ENCODE results near the gene CALR. TPM values are rescaled to one million over a fixed set of nuclear protein-coding genes. Genes with fewer than 3 reads are reported as not detected.

Gene CALR
- total and polyA plus RNA-seq, 2 donors (not counting 1 experiment from before 2014, with no cell fraction given): 1,447 to 2,757 TPM

DNA sequence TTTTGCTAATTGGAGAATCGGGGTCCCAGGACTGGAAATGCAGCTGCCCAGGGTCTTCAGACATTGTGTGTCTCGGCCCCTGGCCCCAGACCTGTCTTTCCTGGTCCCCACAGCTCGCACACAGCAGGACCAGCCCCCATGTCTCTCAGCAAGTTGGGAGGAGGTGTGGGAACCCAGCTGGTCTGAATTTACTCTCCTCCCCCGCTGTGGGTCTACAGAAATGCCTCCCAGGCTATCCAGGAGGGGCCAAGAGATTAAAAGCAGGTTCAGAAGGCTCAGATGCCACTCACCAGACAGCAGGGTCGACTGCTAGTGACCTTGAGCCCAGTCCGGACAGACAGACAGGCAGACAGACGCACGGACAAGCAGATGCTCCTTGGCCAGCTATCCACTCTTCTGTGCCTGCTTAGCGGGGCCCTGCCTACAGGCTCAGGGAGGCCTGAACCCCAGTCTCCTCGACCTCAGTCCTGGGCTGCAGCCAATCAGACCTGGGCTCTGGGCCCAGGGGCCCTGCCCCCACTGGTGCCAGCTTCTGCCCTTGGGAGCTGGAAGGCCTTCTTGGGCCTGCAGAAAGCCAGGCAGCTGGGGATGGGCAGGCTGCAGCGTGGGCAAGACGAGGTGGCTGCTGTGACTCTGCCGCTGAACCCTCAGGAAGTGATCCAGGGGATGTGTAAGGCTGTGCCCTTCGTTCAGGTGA, 31.0 kb downstream of the CALR start, which contains the start of gene DAND5:
DAND5 (plus strand) TSS at position 285 of the 697 bp plus-strand sequence; CDS start at position 370, 85 bp downstream.
- H3K9me3 ChIP-seq (ENCODE audit: control insufficient read depth, insufficient read depth, low read depth, low read length): no peaks in the 10 kb centered on the region
- no peak within 1 kb of the TSS for H3K27ac ChIP-seq (ENCODE audit: insufficient read depth, low read length)
- no peaks in the 10 kb centered on the region for H3K79me2 ChIP-seq (ENCODE audit: control insufficient read depth, insufficient read depth, low read length)
- no peaks in the 10 kb centered on the region for H3K36me3 ChIP-seq (ENCODE audit: control insufficient read depth, insufficient read depth, low read length)
- DNase-seq (ENCODE audit: low read depth in 2 of 2): no peak
- no peaks in the 10 kb centered on the region for H3K27me3 ChIP-seq (ENCODE audit: control insufficient read depth, insufficient read depth, low read length)
- no peak within 1 kb of the TSS for H3K4me2 ChIP-seq (ENCODE audit: extremely low read depth, insufficient read depth, low read length)
- H2AFZ ChIP-seq (ENCODE audit: low read length): no peak within 1 kb of the TSS
- no peak within 1 kb of the TSS for H3K9ac ChIP-seq (ENCODE audit: insufficient read depth, low read length)
- H3K4me1 ChIP-seq (ENCODE audit: control insufficient read depth, extremely low read depth, insufficient read depth, low read length): peaks cover 3% of the 10 kb centered on the region
- no peak for TF ChIP-seq EZH2 (IDR thresholded peaks at IDR 0.05; ENCODE audit: low read length, missing control alignments)
- TF ChIP-seq, protein P1, sequence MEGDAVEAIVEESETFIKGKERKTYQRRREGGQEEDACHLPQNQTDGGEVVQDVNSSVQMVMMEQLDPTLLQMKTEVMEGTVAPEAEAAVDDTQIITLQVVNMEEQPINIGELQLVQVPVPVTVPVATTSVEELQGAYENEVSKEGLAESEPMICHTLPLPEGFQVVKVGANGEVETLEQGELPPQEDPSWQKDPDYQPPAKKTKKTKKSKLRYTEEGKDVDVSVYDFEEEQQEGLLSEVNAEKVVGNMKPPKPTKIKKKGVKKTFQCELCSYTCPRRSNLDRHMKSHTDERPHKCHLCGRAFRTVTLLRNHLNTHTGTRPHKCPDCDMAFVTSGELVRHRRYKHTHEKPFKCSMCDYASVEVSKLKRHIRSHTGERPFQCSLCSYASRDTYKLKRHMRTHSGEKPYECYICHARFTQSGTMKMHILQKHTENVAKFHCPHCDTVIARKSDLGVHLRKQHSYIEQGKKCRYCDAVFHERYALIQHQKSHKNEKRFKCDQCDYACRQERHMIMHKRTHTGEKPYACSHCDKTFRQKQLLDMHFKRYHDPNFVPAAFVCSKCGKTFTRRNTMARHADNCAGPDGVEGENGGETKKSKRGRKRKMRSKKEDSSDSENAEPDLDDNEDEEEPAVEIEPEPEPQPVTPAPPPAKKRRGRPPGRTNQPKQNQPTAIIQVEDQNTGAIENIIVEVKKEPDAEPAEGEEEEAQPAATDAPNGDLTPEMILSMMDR (conservative IDR thresholded peaks at IDR 0.05 in 1 of 2, IDR thresholded peaks at IDR 0.05 in 1 of 2; ENCODE audit: low read depth in 1 of 2, low read length in 2 of 2): no peak
- no peaks in the 10 kb centered on the region for H4K20me1 ChIP-seq (ENCODE audit: control insufficient read depth, extremely low read depth, insufficient read depth, low read length)
- H3K4me3 ChIP-seq (replicated peaks in 1 of 4; ENCODE audit: control extremely low read depth in 1 of 4, insufficient read depth in 1 of 4, low read depth in 3 of 4, low read length in 4 of 4): no peak within 1 kb of the TSS

DNA sequence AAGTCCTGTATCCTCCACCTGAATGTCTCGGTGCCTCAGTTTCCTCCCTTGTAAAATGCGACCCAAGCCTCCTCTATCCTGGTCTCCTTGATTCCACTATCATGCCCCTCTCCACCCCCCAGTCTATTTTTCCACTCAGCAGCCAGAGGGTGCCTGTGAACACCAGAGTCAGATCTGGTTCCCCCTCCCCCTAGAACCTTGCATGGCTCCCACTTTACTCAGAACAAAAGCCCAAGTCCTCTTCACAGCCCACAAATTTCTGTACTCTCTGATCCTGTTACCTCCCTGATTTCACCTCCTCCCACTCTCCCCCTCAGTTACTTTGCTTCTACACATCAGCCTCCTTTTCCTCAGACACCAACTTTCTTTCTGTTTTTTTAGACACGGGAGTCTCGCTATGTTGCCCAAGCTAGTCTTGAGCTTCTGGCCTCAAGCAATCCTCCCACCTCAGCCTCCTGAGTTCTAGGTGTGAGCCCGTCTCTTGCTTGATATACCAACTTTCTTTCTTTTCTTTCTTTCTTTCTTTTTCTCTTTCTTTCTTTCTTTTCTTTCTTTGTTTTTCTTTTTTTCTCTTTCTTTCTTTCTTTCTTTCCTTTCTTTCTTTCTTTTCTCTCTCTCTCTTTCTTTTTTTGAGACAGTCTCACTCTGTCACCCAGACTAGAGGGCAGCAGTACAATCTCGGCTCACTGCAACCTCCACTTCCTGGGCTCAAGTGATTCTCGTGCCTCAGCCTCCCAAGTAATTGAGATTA, 31.8 kb downstream of the CALR start:
- Histone ChIP-seq H3K4me3 (replicated peaks in 1 of 4; ENCODE audit: control extremely low read depth in 1 of 4, insufficient read depth in 1 of 4, low read depth in 3 of 4, low read length in 4 of 4) (no peak overlapping the region), H3K9me3 (ENCODE audit: control insufficient read depth, insufficient read depth, low read depth, low read length) (no peaks in the 10 kb centered on the region), H3K27me3 (ENCODE audit: control insufficient read depth, insufficient read depth, low read length) (no peaks in the 10 kb centered on the region), H3K4me1 (ENCODE audit: control insufficient read depth, extremely low read depth, insufficient read depth, low read length) (no peaks in the 10 kb centered on the region), H3K27ac (ENCODE audit: insufficient read depth, low read length) (no peak overlapping the region), H3K79me2 (ENCODE audit: control insufficient read depth, insufficient read depth, low read length) (no peaks in the 10 kb centered on the region), H2AFZ (ENCODE audit: low read length) (no peak overlapping the region), H3K4me2 (ENCODE audit: extremely low read depth, insufficient read depth, low read length) (no peak overlapping the region), H3K9ac (ENCODE audit: insufficient read depth, low read length) (no peak overlapping the region), H3K36me3 (ENCODE audit: control insufficient read depth, insufficient read depth, low read length) (no peaks in the 10 kb centered on the region), H4K20me1 (ENCODE audit: control insufficient read depth, extremely low read depth, insufficient read depth, low read length) (no peaks in the 10 kb centered on the region)
- TF ChIP-seq, protein P1 (conservative IDR thresholded peaks at IDR 0.05 in 1 of 2, IDR thresholded peaks at IDR 0.05 in 1 of 2; ENCODE audit: low read depth in 1 of 2, low read length in 2 of 2): no peak
- no peak for TF ChIP-seq EZH2 (IDR thresholded peaks at IDR 0.05; ENCODE audit: low read length, missing control alignments)
- no peak for DNase-seq (ENCODE audit: low read depth in 2 of 2)

DNA sequence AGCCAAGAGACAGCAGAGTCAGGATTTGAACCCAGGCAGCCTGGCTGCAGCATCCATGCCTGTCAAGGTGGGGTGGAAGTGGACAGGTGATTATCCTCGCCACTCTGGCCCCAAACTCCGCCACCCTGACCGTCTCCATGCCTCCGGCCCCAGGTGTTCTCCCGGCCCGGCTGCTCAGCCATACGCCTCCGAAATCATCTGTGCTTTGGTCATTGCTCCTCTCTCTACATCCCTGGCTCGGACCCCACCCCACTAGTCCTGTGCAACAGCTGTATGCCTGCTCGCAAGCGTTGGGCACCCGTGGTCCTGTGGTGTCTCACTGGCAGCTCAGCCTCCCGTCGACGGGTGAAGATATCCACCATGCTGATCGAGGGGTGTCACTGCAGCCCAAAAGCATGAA, 34.8 kb downstream of the CALR start:
- no peaks in the 10 kb centered on the region for H4K20me1 ChIP-seq (ENCODE audit: control insufficient read depth, extremely low read depth, insufficient read depth, low read length)
- no peaks in the 10 kb centered on the region for H3K9me3 ChIP-seq (ENCODE audit: control insufficient read depth, insufficient read depth, low read depth, low read length)
- no peak overlapping the region for H3K4me3 ChIP-seq (replicated peaks in 1 of 4; ENCODE audit: control extremely low read depth in 1 of 4, insufficient read depth in 1 of 4, low read depth in 3 of 4, low read length in 4 of 4)
- H3K4me1 ChIP-seq (ENCODE audit: control insufficient read depth, extremely low read depth, insufficient read depth, low read length): no peaks in the 10 kb centered on the region
- no peaks in the 10 kb centered on the region for H3K79me2 ChIP-seq (ENCODE audit: control insufficient read depth, insufficient read depth, low read length)
- TF ChIP-seq, protein P1 (conservative IDR thresholded peaks at IDR 0.05 in 1 of 2, IDR thresholded peaks at IDR 0.05 in 1 of 2; ENCODE audit: low read depth in 1 of 2, low read length in 2 of 2): no peak
- no peak for TF ChIP-seq EZH2 (IDR thresholded peaks at IDR 0.05; ENCODE audit: low read length, missing control alignments)
- no peak overlapping the region for H3K27ac ChIP-seq (ENCODE audit: insufficient read depth, low read length)
- H3K27me3 ChIP-seq (ENCODE audit: control insufficient read depth, insufficient read depth, low read length): no peaks in the 10 kb centered on the region
- DNase-seq (ENCODE audit: low read depth in 2 of 2): no peak
- H3K36me3 ChIP-seq (ENCODE audit: control insufficient read depth, insufficient read depth, low read length): no peaks in the 10 kb centered on the region
- no peak overlapping the region for H3K9ac ChIP-seq (ENCODE audit: insufficient read depth, low read length)
- H3K4me2 ChIP-seq (ENCODE audit: extremely low read depth, insufficient read depth, low read length): no peak overlapping the region
- H2AFZ ChIP-seq (ENCODE audit: low read length): no peak overlapping the region

Measured in fibroblast of lung (primary cell).